ENCODE results near the gene PNMA1. TPM values are rescaled to one million over a fixed set of nuclear protein-coding genes. Genes with fewer than 3 reads are reported as not detected.

The PNMA1 gene
- total RNA-seq, 1 donor, result 27.9 TPM

DNA sequence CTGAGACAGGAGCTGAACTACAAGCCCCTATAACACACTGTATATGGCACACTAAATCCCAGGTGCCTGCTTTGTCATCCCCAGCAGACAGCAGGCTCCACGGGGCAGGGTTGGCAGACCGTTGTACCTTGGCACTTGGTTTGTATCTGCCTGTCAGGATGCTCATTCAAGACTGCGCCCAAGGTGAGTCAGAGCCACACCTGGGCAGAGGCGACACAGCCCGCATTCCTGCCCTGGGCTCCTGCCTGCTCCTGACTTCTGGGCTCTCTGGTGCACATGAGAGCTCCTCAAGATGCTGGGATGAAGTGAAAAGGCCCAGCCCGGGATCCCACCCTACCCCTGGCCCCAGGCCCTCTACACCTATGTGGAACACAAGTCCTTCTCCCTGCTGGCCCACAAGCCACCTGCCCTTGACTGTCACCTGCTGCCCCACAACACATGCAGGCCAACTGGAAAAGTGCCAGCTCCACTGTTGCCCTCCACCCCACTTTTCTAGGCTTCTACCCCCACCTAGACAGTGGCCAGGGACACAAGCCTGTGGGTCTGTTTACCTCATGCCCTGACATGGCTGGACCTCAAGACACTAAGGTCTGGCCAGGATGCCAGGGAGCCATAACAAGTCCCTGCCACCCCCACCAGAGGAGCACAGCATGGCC lies 30.8 kb upstream of the PNMA1 start:
- no peak overlapping the region for H3K4me3 ChIP-seq (ENCODE audit: low read depth, low read length)
- TF ChIP-seq, protein P1, sequence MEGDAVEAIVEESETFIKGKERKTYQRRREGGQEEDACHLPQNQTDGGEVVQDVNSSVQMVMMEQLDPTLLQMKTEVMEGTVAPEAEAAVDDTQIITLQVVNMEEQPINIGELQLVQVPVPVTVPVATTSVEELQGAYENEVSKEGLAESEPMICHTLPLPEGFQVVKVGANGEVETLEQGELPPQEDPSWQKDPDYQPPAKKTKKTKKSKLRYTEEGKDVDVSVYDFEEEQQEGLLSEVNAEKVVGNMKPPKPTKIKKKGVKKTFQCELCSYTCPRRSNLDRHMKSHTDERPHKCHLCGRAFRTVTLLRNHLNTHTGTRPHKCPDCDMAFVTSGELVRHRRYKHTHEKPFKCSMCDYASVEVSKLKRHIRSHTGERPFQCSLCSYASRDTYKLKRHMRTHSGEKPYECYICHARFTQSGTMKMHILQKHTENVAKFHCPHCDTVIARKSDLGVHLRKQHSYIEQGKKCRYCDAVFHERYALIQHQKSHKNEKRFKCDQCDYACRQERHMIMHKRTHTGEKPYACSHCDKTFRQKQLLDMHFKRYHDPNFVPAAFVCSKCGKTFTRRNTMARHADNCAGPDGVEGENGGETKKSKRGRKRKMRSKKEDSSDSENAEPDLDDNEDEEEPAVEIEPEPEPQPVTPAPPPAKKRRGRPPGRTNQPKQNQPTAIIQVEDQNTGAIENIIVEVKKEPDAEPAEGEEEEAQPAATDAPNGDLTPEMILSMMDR (IDR thresholded peaks at IDR 0.05; ENCODE audit: insufficient read depth, low read length), result no peak
- DNase-seq (ENCODE audit: low read depth), result no peak

DNA sequence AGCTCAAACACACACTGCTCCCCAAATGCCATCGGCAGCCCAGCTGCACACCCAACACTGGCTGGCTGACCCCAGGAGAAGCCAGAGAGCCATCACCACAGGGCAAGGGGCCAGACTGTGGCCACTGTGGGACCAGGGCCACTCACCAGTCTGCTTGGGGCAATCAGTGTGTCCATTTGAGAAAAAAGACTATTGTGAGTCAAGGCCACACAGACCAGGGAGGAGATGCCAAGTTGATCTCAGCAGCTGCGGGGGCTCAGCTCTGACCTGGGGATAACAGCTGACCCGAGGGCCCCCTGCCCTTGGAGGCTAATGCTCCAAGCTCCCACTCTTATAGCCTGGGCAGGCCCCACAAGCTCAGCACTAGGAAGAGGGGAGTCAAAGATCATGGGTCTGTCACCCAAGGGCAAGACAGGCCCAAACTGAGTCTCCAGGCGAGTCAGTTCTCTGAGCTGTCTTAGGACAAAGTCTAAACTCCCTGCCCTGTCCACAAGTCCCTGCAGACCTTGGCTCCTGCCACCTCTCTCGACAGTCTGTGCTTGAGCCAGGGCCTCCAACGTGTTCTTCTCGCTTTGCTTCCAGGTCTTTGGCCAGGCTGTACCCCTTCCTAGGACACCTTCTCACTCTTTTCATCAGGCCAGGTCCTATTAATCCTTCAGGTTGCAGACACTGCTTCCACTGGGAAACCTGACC lies 30.1 kb upstream of the PNMA1 start:
- TF ChIP-seq, protein P1 (IDR thresholded peaks at IDR 0.05; ENCODE audit: insufficient read depth, low read length), result no peak
- H3K4me3 ChIP-seq (ENCODE audit: low read depth, low read length), result no peak overlapping the region
- DNase-seq (ENCODE audit: low read depth), result no peak

DNA sequence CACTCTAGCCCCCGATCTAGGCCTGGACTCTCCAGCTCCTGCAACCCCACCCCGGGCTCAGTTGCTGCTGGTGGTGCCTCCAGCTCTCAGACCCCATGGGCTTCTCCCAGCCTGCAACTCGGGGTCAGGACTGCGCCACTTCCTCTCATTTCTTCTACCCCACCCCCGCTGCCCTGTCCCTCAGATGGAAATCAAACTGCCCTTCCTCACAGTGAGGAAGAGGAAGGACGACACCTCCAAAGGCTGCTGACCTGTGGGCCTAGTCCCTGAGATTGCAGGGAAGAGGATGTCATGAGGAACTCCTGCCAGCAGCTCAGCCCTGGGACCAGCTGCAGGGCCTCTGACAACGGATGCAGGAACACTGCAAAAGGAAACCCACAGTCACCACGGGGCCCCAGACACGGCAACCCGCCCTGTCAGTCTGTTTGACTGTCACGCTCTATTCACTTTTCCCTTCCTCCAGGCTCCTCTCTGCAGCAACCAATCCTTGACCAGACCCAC lies 29.3 kb upstream of the PNMA1 start:
- no peak for DNase-seq (ENCODE audit: low read depth)
- TF ChIP-seq, protein P1 (IDR thresholded peaks at IDR 0.05; ENCODE audit: insufficient read depth, low read length), result no peak

DNA sequence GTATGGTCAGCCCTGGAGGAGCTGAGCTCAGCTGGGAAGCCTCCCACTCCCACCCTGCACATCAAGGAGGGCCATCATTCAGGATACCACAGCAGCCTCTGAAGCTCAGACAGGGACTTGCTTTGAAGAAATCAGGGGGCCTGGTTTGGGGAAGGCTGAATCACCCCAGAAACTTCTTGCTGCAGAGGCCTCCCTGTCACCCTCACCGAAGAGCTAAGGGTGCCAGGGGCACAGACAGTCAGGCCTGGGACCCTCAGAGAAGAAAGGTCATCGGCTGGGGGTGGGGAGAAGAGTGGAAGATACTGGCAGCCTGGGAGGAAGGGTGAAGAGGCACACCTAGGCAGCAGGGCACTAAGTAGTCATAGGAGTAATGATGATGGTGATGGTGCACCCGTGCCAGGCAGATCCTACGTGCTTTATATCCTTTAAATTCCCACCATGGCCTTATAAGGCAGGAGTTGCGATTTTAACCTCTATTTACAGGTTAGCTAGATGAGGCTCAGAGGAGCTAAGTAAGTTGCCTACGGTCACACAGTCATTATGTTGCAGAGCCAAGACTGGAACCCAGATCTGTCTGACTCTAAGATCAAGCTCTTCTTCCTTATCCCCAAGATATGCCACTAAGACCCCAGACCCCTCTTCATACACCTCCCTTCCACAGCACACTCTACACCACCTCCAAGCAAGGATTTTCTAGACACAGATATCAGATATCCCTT lies 28.5 kb upstream of the PNMA1 start:
- DNase-seq (ENCODE audit: low read depth), result no peak
- TF ChIP-seq, protein P1 (IDR thresholded peaks at IDR 0.05; ENCODE audit: insufficient read depth, low read length), result no peak
- H3K4me3 ChIP-seq (ENCODE audit: low read depth, low read length), result no peak overlapping the region

More for the DNA sequence above, 29.3 kb upstream of the PNMA1 start:
- H3K4me3 ChIP-seq (ENCODE audit: low read depth, low read length), result no peak overlapping the region

DNA sequence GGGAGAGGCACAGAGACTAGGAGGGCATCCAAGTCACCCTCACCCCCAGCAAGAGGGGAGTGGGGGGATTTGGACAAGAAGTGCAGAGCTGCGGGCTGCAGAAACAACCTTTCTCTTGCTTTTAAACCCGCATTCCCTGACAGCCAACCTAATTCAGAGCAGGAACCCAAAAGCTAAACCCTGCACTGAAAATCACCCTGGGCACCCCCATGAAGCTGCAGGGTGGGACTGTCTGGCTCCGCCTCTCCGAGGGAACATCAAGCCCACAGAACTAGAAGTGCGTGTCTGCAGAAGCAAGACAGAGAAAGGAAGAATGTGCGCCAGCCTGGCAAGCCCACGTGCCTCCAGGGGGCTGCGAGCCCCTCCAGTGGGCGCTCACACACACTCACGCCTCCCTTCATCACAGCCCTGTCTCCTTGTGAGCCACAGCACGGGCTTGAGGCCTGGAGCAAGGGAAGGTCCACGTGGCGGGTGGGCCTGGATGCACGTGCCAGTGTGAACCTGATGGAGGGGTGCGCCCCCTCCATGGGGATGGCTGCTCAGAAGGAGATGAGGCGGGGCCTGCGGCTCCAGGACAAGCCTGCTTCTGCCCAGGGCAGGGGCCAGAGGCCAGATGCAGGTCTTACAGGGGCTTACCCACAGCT lies 27.8 kb upstream of the PNMA1 start:
- no peak for DNase-seq (ENCODE audit: low read depth)
- TF ChIP-seq, protein P1 (IDR thresholded peaks at IDR 0.05; ENCODE audit: insufficient read depth, low read length), result no peak
- peak overlapping the region; percentile 44 for H3K4me3 ChIP-seq (ENCODE audit: low read depth, low read length)

DNA sequence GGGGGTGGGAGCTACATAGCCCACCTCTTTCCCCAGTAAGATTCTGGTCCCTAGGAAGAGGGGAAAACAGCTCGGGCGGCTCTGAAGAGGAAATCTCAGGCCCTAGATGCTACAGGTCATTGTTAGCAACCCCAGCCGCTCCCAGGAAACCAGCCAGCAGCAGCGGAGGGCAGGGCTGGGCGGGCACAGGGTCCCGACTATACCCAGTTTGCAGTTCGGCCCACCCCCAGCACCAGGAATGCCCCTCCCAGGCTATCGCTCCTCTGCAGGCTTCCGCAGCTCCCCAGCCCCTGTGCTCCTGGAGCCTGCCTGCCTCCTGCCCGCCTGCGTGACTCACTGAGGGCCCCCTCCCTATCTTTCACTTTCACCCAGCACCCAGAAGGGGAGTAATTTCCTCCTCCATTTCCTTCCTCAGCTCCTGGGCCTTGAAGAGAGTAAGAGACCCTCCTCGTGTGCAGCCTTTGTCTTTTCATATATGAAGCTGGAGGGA lies 27.2 kb upstream of the PNMA1 start:
- H3K4me3 ChIP-seq (ENCODE audit: low read depth, low read length), result peak overlapping the region; percentile 44
- peak; percentile 58 for DNase-seq (ENCODE audit: low read depth)
- TF ChIP-seq, protein P1 (IDR thresholded peaks at IDR 0.05; ENCODE audit: insufficient read depth, low read length), result peak; percentile 27

Data from fibroblast of the aortic adventitia (primary cell).